Heart right ventricle (tissue), 16 donors: ENCODE measurements around the gene ALK. TPM values are rescaled to one million over a fixed set of nuclear protein-coding genes. Genes with fewer than 3 reads are reported as not detected.

ENCODE experiments used
- ATAC-seq, 8 donors: fragments of 200-7000 bp; cut with Tn5 transposase; one replicate each; pipeline ENCODE4 v1.9.1; 2020; ENCODE audit warnings: mild to moderate bottlenecking in 8 of 8, moderate library complexity in 8 of 8, moderate number of reproducible peaks in 1 of 8
- DNase-seq, 2 donors: peaks; one replicate each; pipeline ENCODE4 v3.0.0-alpha.2; 2020
- H3K27ac ChIP-seq, 10 donors: fragments of 200-600 bp; sonication (generic) in 2 of 10; one replicate each; pipeline versions ENCODE4 v1.5.0 to v1.8.0; 2020 to 2022; ENCODE audit warnings: mild to moderate bottlenecking in 3 of 10
- H3K27me3 ChIP-seq, 7 donors: fragments of 200-600 bp; one replicate each; pipeline ENCODE4 v1.8.0; 2021 to 2022; ENCODE audit warnings: mild to moderate bottlenecking in 2 of 7
- H3K36me3 ChIP-seq, 9 donors: fragments of 200-600 bp; sonication (generic) in 1 of 9; one replicate each; pipeline versions ENCODE4 v1.5.0 to v1.8.0; 2020 to 2022; ENCODE audit warnings: mild to moderate bottlenecking in 2 of 9
- H3K4me1 ChIP-seq, 9 donors: fragments of 200-600 bp; sonication (generic) in 1 of 9; one replicate each; pipeline versions ENCODE4 v1.5.0 to v1.8.0; 2020 to 2022; ENCODE audit warnings: mild to moderate bottlenecking in 4 of 9
- H3K4me3 ChIP-seq, 10 donors: fragments of 200-600 bp; sonication (generic) in 2 of 10; one replicate each; pipeline versions ENCODE4 v1.5.0 to v1.8.0; 2020 to 2022; ENCODE audit warnings: mild to moderate bottlenecking in 7 of 10, moderate library complexity in 2 of 10
- H3K9me3 ChIP-seq, 11 donors: fragments of 200-600 bp in 10 of 11; sonication (generic) in 2 of 11; one replicate each; pipeline versions ENCODE4 v1.5.0 to v1.8.0; 2013 to 2022; ENCODE audit warnings: mild to moderate bottlenecking in 2 of 11, control low read depth in 1 of 11, moderate library complexity in 1 of 11
- WGBS, 2 donors: extraction: QIAGEN DNeasy Blood & Tissue Kit; methylation state at CpG; one replicate each; pipeline ENCODE4 v1.1.7; 2013; ENCODE audit warnings: inconsistent platforms in 1 of 2; 5-methylcytosine and 5-hydroxymethylcytosine counted together
- intact Hi-C, 10 donors: fragments of 100-400 bp; cut with DNase I; formaldehyde crosslinking; loops; one replicate each; pipeline versions ENCODE4 v1.11.1 to v1.14.2; 2022
- polyA plus RNA-seq, 2 donors: library from polyadenylated mRNA; stranded (reverse); fragments of 200-250 nt; gene quantifications; one replicate each; pipeline ENCODE4 v1.2.3, GENCODE V29; 2013
- total RNA-seq, 10 donors: library from RNA; stranded (reverse); fragmentation: NEBNext Ultra II Directional in 3 of 10; extraction: Animal tissue kit (Norgen Biotek cat#: 25700) in 3 of 10; gene quantifications; one replicate each; pipeline versions ENCODE4 v1.2.1 to v1.2.4, GENCODE V29; 2021 to 2023
- TF ChIP-seq, protein P1 (sequence below), 9 donors: fragments of 200-600 bp; sonication (generic) in 2 of 9; IDR thresholded peaks; one replicate each; pipeline versions ENCODE4 v1.5.0 to v1.8.0; 2021 to 2022; ENCODE audit warnings: antibody characterized with exemption in 9 of 9, mild to moderate bottlenecking in 5 of 9, moderate library complexity in 1 of 9
- donor health status: Arrhythmogenic right ventricular cardiomyopathy.
- donor health status: ischemic (EF 13 %, LVEDD 7.1; RV severe dilation, severe dysfunction).
- donor health status: healthy with polysubstance abuse.
- donor health status: DM: no; HTN: yes; CAD: no.
- donor health status: DM: no; HTN: no; CAD: no.
- donor health status: ischemic (EF 25% LVEDD 6.9; RV normal size, moderate dysfunction).
- donor health status: ischemic (EF 25% LVEDD 5.7; RV mildly dilated, moderate dysfunction).
- donor health status: healthy.
- donor health status: DM: yes; HTN: yes; CAD: no.
- donor health status: Ischemic cardiomyopathy.
- donor health status: ischemic (EF 35%, LVEDD 5.7; RV mildly dilated, moderate dysfunction).
- donor health status: nonischemic (EF 11% LVEDD 7.7; RV severe dilation, severe dysfunction).
- donor health status: DM: yes; HTN: yes; CAD: no.
- donor health status: PGD.
- donor health status: ischemic (EF 29% LVEDD 5.4; RV normal size, mild dysfunction).
- donor health status: nonischemic (EF 23%, LVEDD 6.1; RV moderate dilation, normal function).

The ALK gene
- total and polyA plus RNA-seq, 12 donors = 0.01 to 0.24 (median 0.08) TPM; not detected in 7

DNA sequence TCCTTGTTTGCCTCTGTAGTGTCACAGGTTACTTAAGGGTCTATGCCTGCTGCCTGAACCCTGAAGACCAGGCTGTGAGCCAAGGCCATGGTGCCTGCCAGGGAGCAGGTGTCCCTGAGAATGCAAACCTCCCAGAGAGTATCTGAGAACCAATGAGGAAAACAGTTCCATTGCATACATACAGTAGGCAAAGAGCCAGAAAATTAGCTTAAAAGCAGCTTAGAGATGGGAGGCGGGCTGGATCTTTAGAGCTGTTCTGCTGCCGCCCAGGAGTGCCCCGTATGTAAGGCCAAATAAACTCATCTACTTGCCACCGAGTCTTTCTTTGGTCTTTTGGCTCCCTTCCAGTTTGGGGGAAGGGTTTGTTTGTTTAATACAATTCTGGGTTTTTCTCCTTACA lies 478.2 kb downstream of the ALK start:
- Histone ChIP-seq H3K9me3 (no peaks in the 10 kb centered on the region), H3K4me3 (no peak overlapping the region), H3K4me1 (peaks cover 0 to 15% (median 0%) of the 10 kb centered on the region in 9 donors), H3K27ac (peak overlapping the region in 1 of 10 donors; percentile 9), H3K36me3 (no peaks in the 10 kb centered on the region), H3K27me3 (no peaks in the 10 kb centered on the region)
- TF ChIP-seq, protein P1, sequence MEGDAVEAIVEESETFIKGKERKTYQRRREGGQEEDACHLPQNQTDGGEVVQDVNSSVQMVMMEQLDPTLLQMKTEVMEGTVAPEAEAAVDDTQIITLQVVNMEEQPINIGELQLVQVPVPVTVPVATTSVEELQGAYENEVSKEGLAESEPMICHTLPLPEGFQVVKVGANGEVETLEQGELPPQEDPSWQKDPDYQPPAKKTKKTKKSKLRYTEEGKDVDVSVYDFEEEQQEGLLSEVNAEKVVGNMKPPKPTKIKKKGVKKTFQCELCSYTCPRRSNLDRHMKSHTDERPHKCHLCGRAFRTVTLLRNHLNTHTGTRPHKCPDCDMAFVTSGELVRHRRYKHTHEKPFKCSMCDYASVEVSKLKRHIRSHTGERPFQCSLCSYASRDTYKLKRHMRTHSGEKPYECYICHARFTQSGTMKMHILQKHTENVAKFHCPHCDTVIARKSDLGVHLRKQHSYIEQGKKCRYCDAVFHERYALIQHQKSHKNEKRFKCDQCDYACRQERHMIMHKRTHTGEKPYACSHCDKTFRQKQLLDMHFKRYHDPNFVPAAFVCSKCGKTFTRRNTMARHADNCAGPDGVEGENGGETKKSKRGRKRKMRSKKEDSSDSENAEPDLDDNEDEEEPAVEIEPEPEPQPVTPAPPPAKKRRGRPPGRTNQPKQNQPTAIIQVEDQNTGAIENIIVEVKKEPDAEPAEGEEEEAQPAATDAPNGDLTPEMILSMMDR (IDR thresholded peaks at IDR 0.05) = no peak
- ATAC-seq (peak in 1 of 8 donors; percentile 29), DNase-seq (no peak)
- intact Hi-C loops = no loop called here
- WGBS, 2 donors = 63 to 71% methylated on average over 4 of the region's 4 CpGs

DNA sequence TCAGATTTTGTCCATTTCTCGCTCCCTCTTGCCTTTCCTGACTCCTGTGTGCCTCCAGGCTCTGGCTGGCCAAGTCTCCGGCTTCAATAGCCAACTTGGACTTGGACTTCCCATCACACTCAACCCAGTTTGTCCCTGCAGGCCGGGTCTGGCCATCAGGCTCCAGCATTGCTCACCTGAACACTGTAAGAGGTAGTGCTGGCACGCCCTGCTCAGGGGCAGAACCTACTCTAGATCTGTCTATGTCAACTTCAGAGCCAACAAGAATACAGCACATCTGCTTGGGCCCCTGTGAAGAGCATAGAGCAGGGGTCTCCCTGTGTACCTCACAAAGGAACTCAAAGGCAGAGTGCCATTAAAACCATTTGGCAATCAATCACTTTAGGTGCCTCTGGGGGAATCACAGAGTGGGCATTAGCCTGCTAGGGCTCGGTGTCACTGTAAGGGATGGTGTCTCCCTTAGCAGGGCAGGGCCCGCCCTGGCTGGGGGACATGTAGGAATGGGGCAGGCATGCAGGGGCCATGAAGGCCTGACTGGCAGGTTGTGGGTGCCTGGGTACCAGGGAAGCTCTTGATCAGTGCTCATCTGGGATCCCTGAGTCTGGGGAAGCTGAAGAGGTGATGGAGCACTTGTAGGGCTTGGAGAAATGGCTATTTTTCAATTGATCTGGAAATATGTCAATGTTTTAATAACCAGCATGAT lies 480.3 kb downstream of the ALK start:
- Histone ChIP-seq H3K4me1 (peaks cover 0 to 15% (median 0%) of the 10 kb centered on the region in 9 donors), H3K27me3 (no peaks in the 10 kb centered on the region), H3K9me3 (no peaks in the 10 kb centered on the region), H3K36me3 (no peaks in the 10 kb centered on the region), H3K27ac (no peak overlapping the region), H3K4me3 (no peak overlapping the region)
- intact Hi-C loops = no loop called here
- TF ChIP-seq, protein P1 (IDR thresholded peaks at IDR 0.05) = no peak
- ATAC-seq (peak in 1 of 8 donors; percentile 51), DNase-seq (no peak)
- WGBS, 2 donors = 81 to 86% methylated on average over 6 of the region's 6 CpGs

DNA sequence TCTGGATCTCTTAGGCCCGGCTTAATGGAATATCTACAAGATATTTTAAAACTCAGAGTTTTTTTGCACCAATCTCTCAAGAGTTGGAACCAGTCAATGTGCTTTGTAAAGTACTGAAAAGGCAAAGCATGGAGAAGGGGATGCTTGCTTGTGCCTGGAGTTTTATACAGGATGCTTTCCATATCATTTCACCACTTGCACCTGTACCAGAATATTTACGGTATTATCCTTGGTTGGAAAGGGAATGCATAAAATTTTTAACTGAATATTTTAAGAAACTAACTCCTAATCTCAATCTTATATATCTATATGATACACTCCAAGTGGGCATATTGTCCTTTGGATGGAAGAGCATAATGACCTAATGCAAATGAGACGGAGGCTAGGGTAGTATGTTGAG lies 487.5 kb downstream of the ALK start:
- WGBS, 2 donors = 91 to 97% methylated on average over 3 of the region's 3 CpGs
- DNase-seq (no peak), ATAC-seq (no peak)
- Histone ChIP-seq H3K4me3 (no peak overlapping the region), H3K36me3 (no peaks in the 10 kb centered on the region), H3K27ac (no peak overlapping the region), H3K9me3 (no peaks in the 10 kb centered on the region), H3K27me3 (no peaks in the 10 kb centered on the region), H3K4me1 (no peaks in the 10 kb centered on the region)
- TF ChIP-seq, protein P1 (IDR thresholded peaks at IDR 0.05) = no peak
- intact Hi-C loops = no loop called here

DNA sequence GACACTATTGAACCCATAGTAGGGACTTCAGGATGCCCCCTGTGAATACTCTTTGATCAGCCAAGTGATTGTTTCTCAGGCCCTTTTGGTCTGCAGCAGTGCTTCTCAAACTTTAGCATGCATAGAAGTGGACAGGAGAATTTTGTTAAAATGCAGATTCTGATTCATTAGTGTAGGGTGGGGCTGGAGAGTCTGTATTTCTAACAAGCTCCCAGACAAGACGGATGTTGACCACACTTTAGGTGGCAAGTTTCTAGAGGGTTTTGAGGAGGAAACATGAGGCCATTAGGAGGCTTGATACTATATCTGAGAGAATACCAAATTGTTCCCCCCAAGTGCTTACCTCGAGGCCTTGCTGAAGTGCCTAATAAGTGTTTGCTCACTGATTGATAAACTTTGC lies 488.3 kb downstream of the ALK start:
- no peaks in the 10 kb centered on the region for H3K27me3 ChIP-seq
- no peak overlapping the region for H3K27ac ChIP-seq
- H3K36me3 ChIP-seq = no peaks in the 10 kb centered on the region
- H3K9me3 ChIP-seq = no peaks in the 10 kb centered on the region
- H3K4me1 ChIP-seq = no peaks in the 10 kb centered on the region
- intact Hi-C loops = no loop called here
- ATAC-seq = no peak
- 70 to 86% methylated on average over 2 of the region's 2 CpGs for WGBS, 2 donors
- no peak overlapping the region for H3K4me3 ChIP-seq
- no peak for DNase-seq
- TF ChIP-seq, protein P1 (IDR thresholded peaks at IDR 0.05) = no peak
